Measurements from ENCODE around the gene CARNS1.
"Not testable (repeated sequence)": the region's sequence is repeated elsewhere in the genome, so short reads cannot be mapped to it uniquely, and the experiment has no call there.

- TF ChIP-seq, protein P1, sequence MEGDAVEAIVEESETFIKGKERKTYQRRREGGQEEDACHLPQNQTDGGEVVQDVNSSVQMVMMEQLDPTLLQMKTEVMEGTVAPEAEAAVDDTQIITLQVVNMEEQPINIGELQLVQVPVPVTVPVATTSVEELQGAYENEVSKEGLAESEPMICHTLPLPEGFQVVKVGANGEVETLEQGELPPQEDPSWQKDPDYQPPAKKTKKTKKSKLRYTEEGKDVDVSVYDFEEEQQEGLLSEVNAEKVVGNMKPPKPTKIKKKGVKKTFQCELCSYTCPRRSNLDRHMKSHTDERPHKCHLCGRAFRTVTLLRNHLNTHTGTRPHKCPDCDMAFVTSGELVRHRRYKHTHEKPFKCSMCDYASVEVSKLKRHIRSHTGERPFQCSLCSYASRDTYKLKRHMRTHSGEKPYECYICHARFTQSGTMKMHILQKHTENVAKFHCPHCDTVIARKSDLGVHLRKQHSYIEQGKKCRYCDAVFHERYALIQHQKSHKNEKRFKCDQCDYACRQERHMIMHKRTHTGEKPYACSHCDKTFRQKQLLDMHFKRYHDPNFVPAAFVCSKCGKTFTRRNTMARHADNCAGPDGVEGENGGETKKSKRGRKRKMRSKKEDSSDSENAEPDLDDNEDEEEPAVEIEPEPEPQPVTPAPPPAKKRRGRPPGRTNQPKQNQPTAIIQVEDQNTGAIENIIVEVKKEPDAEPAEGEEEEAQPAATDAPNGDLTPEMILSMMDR (IDR thresholded peaks at IDR 0.05), result not testable (repeated sequence)
- TF ChIP-seq EP300 (IDR thresholded peaks at IDR 0.05; ENCODE audit: low read depth); POLR2A (IDR thresholded peaks at IDR 0.05); POLR2AphosphoS5 (IDR thresholded peaks at IDR 0.05): not testable (repeated sequence)
Measured at GRCh38 chr11:67402192-67402839, 13.2 kb upstream of the CARNS1 start.
